B cell (primary cell): ENCODE measurements around the gene CIART.

Experiments
- EZH2 ChIP-seq: IDR thresholded peaks from 2 replicates; pipeline ENCODE4 v1.6.1; 2012; ENCODE audit warnings: borderline replicate concordance, low read depth, mild to moderate bottlenecking, moderate library complexity, low read length; ENCODE audit not compliant: insufficient read depth, poor library complexity, severe bottlenecking
- TF ChIP-seq, protein P1 (sequence below): fragments of 200-600 bp; IDR thresholded peaks from one replicate; pipeline ENCODE4 v1.8.0; 2022; ENCODE audit warnings: antibody characterized with exemption, mild to moderate bottlenecking

- TF ChIP-seq, protein P1, sequence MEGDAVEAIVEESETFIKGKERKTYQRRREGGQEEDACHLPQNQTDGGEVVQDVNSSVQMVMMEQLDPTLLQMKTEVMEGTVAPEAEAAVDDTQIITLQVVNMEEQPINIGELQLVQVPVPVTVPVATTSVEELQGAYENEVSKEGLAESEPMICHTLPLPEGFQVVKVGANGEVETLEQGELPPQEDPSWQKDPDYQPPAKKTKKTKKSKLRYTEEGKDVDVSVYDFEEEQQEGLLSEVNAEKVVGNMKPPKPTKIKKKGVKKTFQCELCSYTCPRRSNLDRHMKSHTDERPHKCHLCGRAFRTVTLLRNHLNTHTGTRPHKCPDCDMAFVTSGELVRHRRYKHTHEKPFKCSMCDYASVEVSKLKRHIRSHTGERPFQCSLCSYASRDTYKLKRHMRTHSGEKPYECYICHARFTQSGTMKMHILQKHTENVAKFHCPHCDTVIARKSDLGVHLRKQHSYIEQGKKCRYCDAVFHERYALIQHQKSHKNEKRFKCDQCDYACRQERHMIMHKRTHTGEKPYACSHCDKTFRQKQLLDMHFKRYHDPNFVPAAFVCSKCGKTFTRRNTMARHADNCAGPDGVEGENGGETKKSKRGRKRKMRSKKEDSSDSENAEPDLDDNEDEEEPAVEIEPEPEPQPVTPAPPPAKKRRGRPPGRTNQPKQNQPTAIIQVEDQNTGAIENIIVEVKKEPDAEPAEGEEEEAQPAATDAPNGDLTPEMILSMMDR, result no peak
- TF ChIP-seq EZH2, result no peak
Measured at GRCh38 chr1:150233359-150234308, 48.7 kb upstream of the CIART start.
